Mucosa of stomach (tissue), 1 donor: Measurements from ENCODE around the gene RADIL.

Experiments used
- H3K27me3 ChIP-seq: one replicate; pipeline ENCODE4 v1.7.0; 2013; ENCODE audit warnings: mild to moderate bottlenecking, low read length; ENCODE audit not compliant: control insufficient read depth, insufficient read depth
- H3K36me3 ChIP-seq: one replicate; pipeline ENCODE4 v1.7.0; 2013; ENCODE audit warnings: low read length; ENCODE audit not compliant: control insufficient read depth, insufficient read depth
- H3K4me1 ChIP-seq: one replicate; pipeline ENCODE4 v1.7.0; 2013; ENCODE audit warnings: mild to moderate bottlenecking, low read length; ENCODE audit not compliant: control insufficient read depth, insufficient read depth
- H3K4me3 ChIP-seq: one replicate; pipeline ENCODE4 v1.7.0; 2013; ENCODE audit warnings: low read length
- H3K9ac ChIP-seq: one replicate; pipeline ENCODE4 v1.7.0; 2013; ENCODE audit warnings: mild to moderate bottlenecking, low read length, moderate library complexity
- H3K9me3 ChIP-seq: one replicate; pipeline ENCODE4 v1.7.0; 2013; ENCODE audit warnings: mild to moderate bottlenecking, low read length, moderate library complexity; ENCODE audit not compliant: control insufficient read depth
- donor health status: Pancreatic carcinoma.

RADIL gene

DNA sequence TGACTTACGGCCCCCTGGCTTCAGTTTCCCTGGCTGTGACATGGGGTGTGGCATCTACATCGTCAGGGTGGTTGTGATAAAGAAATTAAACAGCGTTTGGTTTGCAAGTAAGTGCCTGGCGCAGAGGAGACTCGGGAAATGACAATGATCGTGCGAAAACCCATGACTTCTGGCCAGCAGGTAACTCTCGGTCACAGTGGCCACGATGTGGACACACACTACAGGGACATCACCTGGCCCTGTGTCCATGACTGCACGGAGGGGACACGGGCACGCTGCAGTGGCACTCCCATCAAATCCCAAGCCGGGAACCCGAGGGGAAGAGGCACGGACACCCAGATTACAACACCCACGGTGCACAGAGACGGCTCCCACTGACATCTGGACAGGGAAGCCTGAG, 50.3 kb downstream of the RADIL start:
- Histone ChIP-seq H3K9me3 (no peaks in the 10 kb centered on the region), H3K27me3 (no peaks in the 10 kb centered on the region), H3K4me1 (no peaks in the 10 kb centered on the region), H3K4me3 (no peak overlapping the region), H3K9ac (no peak overlapping the region), H3K36me3 (no peaks in the 10 kb centered on the region)

- H3K4me3 ChIP-seq = no peak overlapping the region
- H3K4me1 ChIP-seq = no peaks in the 10 kb centered on the region
- no peaks in the 10 kb centered on the region for H3K9me3 ChIP-seq
- H3K36me3 ChIP-seq = no peaks in the 10 kb centered on the region
- no peak overlapping the region for H3K9ac ChIP-seq
- H3K27me3 ChIP-seq = no peaks in the 10 kb centered on the region
Observed at GRCh38 chr7:4832711-4833110, 50.8 kb downstream of the RADIL start.

- no peaks in the 10 kb centered on the region for H3K36me3 ChIP-seq
- no peak overlapping the region for H3K9ac ChIP-seq
- no peaks in the 10 kb centered on the region for H3K9me3 ChIP-seq
- H3K27me3 ChIP-seq = no peaks in the 10 kb centered on the region
- H3K4me1 ChIP-seq = no peaks in the 10 kb centered on the region
- H3K4me3 ChIP-seq = no peak overlapping the region
Observed at GRCh38 chr7:4831723-4832495, 51.6 kb downstream of the RADIL start.

GRCh38 chr7:4830176-4830575, 53.3 kb downstream of the RADIL start:
- no peak overlapping the region for H3K9ac ChIP-seq
- H3K4me1 ChIP-seq = no peaks in the 10 kb centered on the region
- H3K4me3 ChIP-seq = no peak overlapping the region
- no peaks in the 10 kb centered on the region for H3K27me3 ChIP-seq
- H3K9me3 ChIP-seq = no peaks in the 10 kb centered on the region
- no peaks in the 10 kb centered on the region for H3K36me3 ChIP-seq

GRCh38 chr7:4828720-4829383, 54.7 kb downstream of the RADIL start:
- Histone ChIP-seq H3K4me3 (no peak overlapping the region), H3K36me3 (no peaks in the 10 kb centered on the region), H3K27me3 (no peaks in the 10 kb centered on the region), H3K9ac (no peak overlapping the region), H3K4me1 (no peaks in the 10 kb centered on the region), H3K9me3 (no peaks in the 10 kb centered on the region)

DNA sequence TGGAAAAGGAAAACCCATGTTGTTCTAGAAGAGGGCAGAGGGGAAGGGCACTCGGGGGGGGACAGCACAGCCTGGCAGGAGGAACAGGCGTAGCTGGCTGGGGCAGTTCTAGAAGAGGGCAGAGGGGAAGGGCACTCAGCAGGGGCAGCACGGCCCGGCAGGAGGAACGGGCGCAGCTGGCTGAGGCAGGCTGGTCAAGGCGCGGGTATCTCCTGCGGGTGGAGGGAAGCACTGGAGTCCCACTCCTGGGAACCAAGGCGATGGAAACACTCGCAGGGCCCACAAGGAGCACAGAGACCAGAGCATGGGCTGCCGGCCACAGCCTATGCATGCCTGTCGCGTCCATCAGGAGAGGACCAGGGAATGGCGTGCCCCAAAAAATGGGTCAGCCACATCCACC, 58.4 kb downstream of the RADIL start:
- Histone ChIP-seq H3K4me1 (no peaks in the 10 kb centered on the region), H3K27me3 (no peaks in the 10 kb centered on the region), H3K36me3 (no peaks in the 10 kb centered on the region), H3K9ac (no peak overlapping the region), H3K4me3 (no peak overlapping the region), H3K9me3 (no peaks in the 10 kb centered on the region)

GRCh38 chr7:4824120-4824775, 59.3 kb downstream of the RADIL start:
- no peaks in the 10 kb centered on the region for H3K4me1 ChIP-seq
- no peak overlapping the region for H3K4me3 ChIP-seq
- H3K27me3 ChIP-seq = no peaks in the 10 kb centered on the region
- H3K9me3 ChIP-seq = no peaks in the 10 kb centered on the region
- no peaks in the 10 kb centered on the region for H3K36me3 ChIP-seq
- no peak overlapping the region for H3K9ac ChIP-seq

GRCh38 chr7:4823441-4824119, 59.9 kb downstream of the RADIL start:
- H3K27me3 ChIP-seq = no peaks in the 10 kb centered on the region

GRCh38 chr7:4822677-4823076, 60.8 kb downstream of the RADIL start:
- no peaks in the 10 kb centered on the region for H3K27me3 ChIP-seq
- H3K9ac ChIP-seq = no peak overlapping the region
- H3K9me3 ChIP-seq = no peaks in the 10 kb centered on the region
- H3K4me3 ChIP-seq = no peak overlapping the region
- no peaks in the 10 kb centered on the region for H3K4me1 ChIP-seq
- no peaks in the 10 kb centered on the region for H3K36me3 ChIP-seq

More at GRCh38 chr7:4823441-4824119, 59.9 kb downstream of the RADIL start:
- H3K9ac ChIP-seq = no peak overlapping the region
- H3K36me3 ChIP-seq = no peaks in the 10 kb centered on the region
- H3K4me1 ChIP-seq = no peaks in the 10 kb centered on the region
- no peak overlapping the region for H3K4me3 ChIP-seq
- H3K9me3 ChIP-seq = no peaks in the 10 kb centered on the region

- Histone ChIP-seq H3K9me3 (no peaks in the 10 kb centered on the region), H3K4me1 (no peaks in the 10 kb centered on the region), H3K4me3 (no peak overlapping the region), H3K9ac (no peak overlapping the region), H3K36me3 (no peaks in the 10 kb centered on the region), H3K27me3 (no peaks in the 10 kb centered on the region)
Observed at GRCh38 chr7:4820967-4821471, 62.5 kb downstream of the RADIL start.

- H3K9me3 ChIP-seq = no peaks in the 10 kb centered on the region
- no peaks in the 10 kb centered on the region for H3K36me3 ChIP-seq
- H3K27me3 ChIP-seq = no peaks in the 10 kb centered on the region
- H3K4me3 ChIP-seq = no peak overlapping the region
- H3K4me1 ChIP-seq = no peaks in the 10 kb centered on the region
- no peak overlapping the region for H3K9ac ChIP-seq
Observed at GRCh38 chr7:4820405-4820966, 63.0 kb downstream of the RADIL start.
